Stimulated activated CD4-positive, alpha-beta T cell treated with anti-CD3 and anti-CD28 coated beads, Interleukin-2, amount 100 ng/mL, for 48 hours (primary cell): ENCODE results near the gene GSK3B.
"Not testable (repeated sequence)": the region's sequence is repeated elsewhere in the genome, so short reads cannot be mapped to it uniquely, and the experiment has no call there.

Source experiments
- DNase-seq, 2 donors: peaks; one replicate each; pipeline ENCODE4 v3.0.0-alpha.2; 2020

GSK3B gene

GRCh38 chr3:119924111-119925094, 169.8 kb downstream of the GSK3B start:
- DNase-seq = no peak

GRCh38 chr3:119918992-119919933, 175.0 kb downstream of the GSK3B start:
- no peak for DNase-seq

- no peak for DNase-seq
Measured at GRCh38 chr3:119913021-119913420, 181.2 kb downstream of the GSK3B start.

- no peak for DNase-seq
Measured at GRCh38 chr3:119912220-119912619, 182.0 kb downstream of the GSK3B start.

- DNase-seq = no peak
Measured at GRCh38 chr3:119911748-119912147, 182.5 kb downstream of the GSK3B start.

GRCh38 chr3:119902061-119902460, 192.2 kb downstream of the GSK3B start:
- DNase-seq = no peak

- no peak for DNase-seq
Measured at GRCh38 chr3:119901148-119901547, 193.1 kb downstream of the GSK3B start.

- DNase-seq = no peak
Measured at GRCh38 chr3:119899192-119899511, 195.1 kb downstream of the GSK3B start.

GRCh38 chr3:119898478-119899191, 195.6 kb downstream of the GSK3B start:
- no peak for DNase-seq

- no peak for DNase-seq
Measured at GRCh38 chr3:119894195-119894594, 200.1 kb downstream of the GSK3B start.

GRCh38 chr3:119893769-119894168, 200.5 kb downstream of the GSK3B start:
- DNase-seq = no peak

- DNase-seq = peak; percentile 29 to 33
Measured at GRCh38 chr3:119891944-119892721, 202.1 kb downstream of the GSK3B start.

GRCh38 chr3:119888681-119889080, 205.6 kb downstream of the GSK3B start:
- not testable (repeated sequence) for DNase-seq

- no peak for DNase-seq
Measured at GRCh38 chr3:119885746-119886530, 208.3 kb downstream of the GSK3B start.

GRCh38 chr3:119884161-119884557, 210.1 kb downstream of the GSK3B start:
- no peak for DNase-seq

GRCh38 chr3:119883461-119884160, 210.6 kb downstream of the GSK3B start:
- DNase-seq = no peak

GRCh38 chr3:119880966-119881365, 213.3 kb downstream of the GSK3B start:
- DNase-seq = no peak

- DNase-seq = no peak
Measured at GRCh38 chr3:119873646-119874045, 220.6 kb downstream of the GSK3B start.

GRCh38 chr3:119872773-119873172, 221.5 kb downstream of the GSK3B start:
- DNase-seq = no peak

- DNase-seq = no peak
Measured at GRCh38 chr3:119871571-119871970, 222.7 kb downstream of the GSK3B start.

GRCh38 chr3:119870512-119870911, 223.7 kb downstream of the GSK3B start:
- DNase-seq = no peak
